GM21526 (cell line): Measurements from ENCODE around the gene POC1B.

ENCODE experiments used
- ATAC-seq: cut with Tn5 transposase; IDR thresholded peaks from one replicate; pipeline ENCODE4 v1.9.1; 2021; ENCODE audit warnings: moderate library complexity; ENCODE audit not compliant: unreplicated experiment, low FRiP score

POC1B gene

GRCh38 chr12:89539426-89540223, 13.8 kb upstream of the POC1B start:
- no peak for ATAC-seq

- no peak for ATAC-seq
Measured at GRCh38 chr12:89538897-89539296, 13.1 kb upstream of the POC1B start.

- no peak for ATAC-seq
Measured at GRCh38 chr12:89537389-89537788, 11.5 kb upstream of the POC1B start.

- ATAC-seq: no peak
Measured at GRCh38 chr12:89529738-89530137, 3.9 kb upstream of the POC1B start.

- ATAC-seq: no peak
Measured at GRCh38 chr12:89528434-89528833, 2.6 kb upstream of the POC1B start.

GRCh38 chr12:89525305-89525823, 483 bp downstream of the POC1B start:
- ATAC-seq: peak; percentile 23

GRCh38 chr12:89524541-89525304, 1.1 kb downstream of the POC1B start, which contains the start of gene GALNT4:
GALNT4 (minus strand) TSS chr12:89524796; CDS start chr12:89524549, 247 bp downstream.
- peak; percentile 78 for ATAC-seq

- ATAC-seq: no peak
Measured at GRCh38 chr12:89523843-89524540, 1.9 kb downstream of the POC1B start.

- ATAC-seq: no peak
Measured at GRCh38 chr12:89523393-89523792, 2.5 kb downstream of the POC1B start.

- ATAC-seq: no peak
Measured at GRCh38 chr12:89521364-89522223, 4.3 kb downstream of the POC1B start.

GRCh38 chr12:89517720-89518119, 8.1 kb downstream of the POC1B start:
- no peak for ATAC-seq

GRCh38 chr12:89516633-89517032, 9.2 kb downstream of the POC1B start:
- ATAC-seq: no peak

- ATAC-seq: peak; percentile 72
Measured at GRCh38 chr12:89514751-89515150, 11.1 kb downstream of the POC1B start.

GRCh38 chr12:89513544-89513943, 12.3 kb downstream of the POC1B start:
- ATAC-seq: no peak

GRCh38 chr12:89507015-89507824, 18.6 kb downstream of the POC1B start:
- no peak for ATAC-seq

- ATAC-seq: no peak
Measured at GRCh38 chr12:89506050-89506449, 19.8 kb downstream of the POC1B start.

- no peak for ATAC-seq
Measured at GRCh38 chr12:89504560-89505346, 21.1 kb downstream of the POC1B start.

GRCh38 chr12:89501793-89502192, 24.1 kb downstream of the POC1B start:
- no peak for ATAC-seq
